ENCODE data around the gene ETV3. TPM values are rescaled to one million over a fixed set of nuclear protein-coding genes. Genes with fewer than 3 reads are reported as not detected.

ETV3 gene
- polyA plus RNA-seq, 3 donors, result 4.8 to 62.3 (median 6.3) TPM

GRCh38 chr1:157168015-157168414 lies 29.8 kb upstream of the ETV3 start:
- intact Hi-C loops (cut with micrococcal nuclease), result loop anchor here in 1 of 2 donors (5.0 kb wide), 1 partner anchor 319 kb away; no protein-coding TSS in a partner anchor

GRCh38 chr1:157167437-157167836 lies 29.2 kb upstream of the ETV3 start:
- Mint-ChIP-seq H3K4me3 (no peak overlapping the region), H3K36me3 (no peaks in the 10 kb centered on the region), H3K27me3 (ENCODE audit: low read depth in 3 of 3) (peaks cover 5 to 32% (median 8%) of the 10 kb centered on the region in 3 donors), H3K9me3 (peaks cover 0 to 2% (median 0%) of the 10 kb centered on the region in 7 donors), H3K4me1 (peaks cover 9% of the 10 kb centered on the region), H3K27ac (no peak overlapping the region)
- no peaks in the 10 kb centered on the region for H4K20me1 ChIP-seq (ENCODE audit: insufficient read depth, low read length)
- H3K9me3 ChIP-seq (replicated peaks in 1 of 2; ENCODE audit: control insufficient read depth in 1 of 2, insufficient read depth in 1 of 2, low read length in 2 of 2), result no peaks in the 10 kb centered on the region
- no peak overlapping the region for H3K27ac ChIP-seq (ENCODE audit: low read depth in 1 of 2, low read length in 2 of 2)
- H3K79me2 ChIP-seq (ENCODE audit: insufficient read depth, low read length), result no peaks in the 10 kb centered on the region
- intact Hi-C loops (cut with micrococcal nuclease), result loop anchor here in 1 of 2 donors (5.0 kb wide), 1 partner anchor 320 kb away; no protein-coding TSS in a partner anchor
- H3K4me2 ChIP-seq (replicated peaks; ENCODE audit: extremely low read depth, low read length, poor library complexity, severe bottlenecking), result no peak overlapping the region
- no peak overlapping the region for H2AFZ ChIP-seq (ENCODE audit: insufficient read depth, low read depth, low read length, poor library complexity, severe bottlenecking)
- WGBS (ENCODE audit: insufficient coverage), result 50% methylated on average over 1 of the region's 4 CpGs
- no peaks in the 10 kb centered on the region for H3K36me3 ChIP-seq (replicated peaks in 1 of 2; ENCODE audit: control insufficient read depth in 1 of 2, insufficient read depth in 2 of 2, low read length in 2 of 2)
- H3K4me1 ChIP-seq (ENCODE audit: control insufficient read depth in 1 of 2, insufficient read depth in 2 of 2, low read length in 2 of 2), result no peaks in the 10 kb centered on the region
- no peak overlapping the region for H3K4me3 ChIP-seq (replicated peaks in 1 of 3; ENCODE audit: low read depth in 2 of 3, low read length in 3 of 3)
- peaks cover 0 to 6% of the 10 kb centered on the region in 2 donors for H3K27me3 ChIP-seq (ENCODE audit: control insufficient read depth in 2 of 2, insufficient read depth in 2 of 2, low read length in 2 of 2)
- no peak for DNase-seq
- no peak for TF ChIP-seq CTCF (IDR thresholded peaks at IDR 0.05)
- H3K9ac ChIP-seq (ENCODE audit: insufficient read depth, low read length, poor library complexity, severe bottlenecking), result no peak overlapping the region

More at GRCh38 chr1:157168015-157168414, 29.8 kb upstream of the ETV3 start:
- no peaks in the 10 kb centered on the region for H3K79me2 ChIP-seq (ENCODE audit: insufficient read depth, low read length)
- H4K20me1 ChIP-seq (ENCODE audit: insufficient read depth, low read length), result no peaks in the 10 kb centered on the region
- Mint-ChIP-seq H3K4me1 (peaks cover 9% of the 10 kb centered on the region), H3K36me3 (no peaks in the 10 kb centered on the region), H3K27me3 (ENCODE audit: low read depth in 3 of 3) (peaks cover 7 to 34% (median 11%) of the 10 kb centered on the region in 3 donors), H3K9me3 (peaks cover 0 to 3% (median 0%) of the 10 kb centered on the region in 7 donors), H3K4me3 (no peak overlapping the region), H3K27ac (no peak overlapping the region)
- no peak for TF ChIP-seq CTCF (IDR thresholded peaks at IDR 0.05)
- no peaks in the 10 kb centered on the region for H3K9me3 ChIP-seq (replicated peaks in 1 of 2; ENCODE audit: control insufficient read depth in 1 of 2, insufficient read depth in 1 of 2, low read length in 2 of 2)
- H3K27me3 ChIP-seq (ENCODE audit: control insufficient read depth in 2 of 2, insufficient read depth in 2 of 2, low read length in 2 of 2), result peaks cover 0 to 6% of the 10 kb centered on the region in 2 donors
- H3K4me1 ChIP-seq (ENCODE audit: control insufficient read depth in 1 of 2, insufficient read depth in 2 of 2, low read length in 2 of 2), result no peaks in the 10 kb centered on the region
- H3K9ac ChIP-seq (ENCODE audit: insufficient read depth, low read length, poor library complexity, severe bottlenecking), result no peak overlapping the region
- H2AFZ ChIP-seq (ENCODE audit: insufficient read depth, low read depth, low read length, poor library complexity, severe bottlenecking), result no peak overlapping the region
- WGBS (ENCODE audit: insufficient coverage), result 24% methylated on average over 2 of the region's 9 CpGs
- H3K4me2 ChIP-seq (replicated peaks; ENCODE audit: extremely low read depth, low read length, poor library complexity, severe bottlenecking), result no peak overlapping the region
- H3K36me3 ChIP-seq (replicated peaks in 1 of 2; ENCODE audit: control insufficient read depth in 1 of 2, insufficient read depth in 2 of 2, low read length in 2 of 2), result no peaks in the 10 kb centered on the region
- DNase-seq, result no peak
- no peak overlapping the region for H3K27ac ChIP-seq (ENCODE audit: low read depth in 1 of 2, low read length in 2 of 2)
- H3K4me3 ChIP-seq (replicated peaks in 1 of 3; ENCODE audit: low read depth in 2 of 3, low read length in 3 of 3), result no peak overlapping the region

Data from CD14-positive monocyte (primary cell).